Stimulated activated CD8-positive, alpha-beta memory T cell treated with anti-CD3 and anti-CD28 coated beads, Interleukin-2, amount 100 ng/mL, for 1 hour (primary cell): ENCODE data around the gene SSPN.

Experiments used
- DNase-seq, 2 donors: peaks; one replicate each; pipeline ENCODE4 v3.0.0-alpha.2; 2020; ENCODE audit warnings: low read depth in 2 of 2

Gene SSPN

GRCh38 chr12:26266881-26267280 lies 71.5 kb downstream of the SSPN start:
- no peak for DNase-seq

- DNase-seq: no peak
Observed at GRCh38 chr12:26268841-26269561, 73.6 kb downstream of the SSPN start.

DNA sequence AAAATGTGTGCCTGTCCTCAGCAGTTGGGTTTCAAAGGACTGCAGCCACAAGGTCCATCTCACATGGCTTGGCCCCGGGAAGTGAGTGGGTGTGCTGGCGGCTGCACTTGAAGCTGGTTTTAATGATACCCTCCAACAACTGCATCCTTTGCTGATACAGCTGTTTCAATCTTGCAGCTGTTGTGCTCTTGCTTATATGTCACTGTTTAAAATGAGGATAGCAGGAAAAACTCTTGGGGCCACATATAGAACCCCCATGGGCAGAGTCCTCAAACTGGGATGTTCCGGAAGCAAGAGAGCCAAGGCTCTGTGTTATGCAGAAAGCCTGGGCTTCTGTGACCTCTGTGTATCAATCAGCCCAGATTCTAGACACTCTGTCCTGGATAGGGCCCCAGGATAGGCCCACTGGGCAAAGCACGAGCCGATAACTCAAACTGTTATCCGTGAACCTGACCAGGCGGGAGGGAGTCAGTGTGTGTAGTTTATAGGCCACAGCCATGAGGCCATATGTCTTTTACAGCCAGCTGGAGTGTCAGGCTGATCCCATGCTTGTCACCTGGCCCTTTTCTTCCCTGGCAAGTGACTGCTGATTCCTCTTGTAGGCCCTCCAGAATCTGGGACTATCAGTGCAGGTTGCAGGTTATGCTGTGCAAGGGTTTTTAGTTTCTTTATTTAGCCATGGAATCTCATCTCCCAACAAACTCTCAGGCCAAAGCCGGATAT lies 74.3 kb downstream of the SSPN start:
- DNase-seq: no peak

DNA sequence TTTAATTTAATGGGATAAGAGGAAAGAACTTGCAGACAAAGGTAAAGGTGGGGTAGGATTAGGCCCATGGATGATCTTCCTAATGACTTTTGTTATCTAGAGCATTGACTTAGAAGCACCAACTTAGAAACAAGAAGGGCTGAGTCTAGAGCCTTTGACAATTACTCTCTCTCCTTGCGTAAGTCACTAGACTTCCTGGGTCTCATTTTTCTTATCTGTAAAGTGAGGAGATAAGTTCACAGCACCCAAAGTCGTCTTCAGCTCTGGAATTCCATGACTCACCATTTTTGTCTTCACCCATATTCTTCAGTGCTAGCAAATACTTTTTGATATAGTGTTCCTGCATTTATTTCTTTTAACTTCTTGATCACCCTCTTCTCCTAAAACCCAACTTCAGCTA lies 75.7 kb downstream of the SSPN start:
- DNase-seq: no peak

DNA sequence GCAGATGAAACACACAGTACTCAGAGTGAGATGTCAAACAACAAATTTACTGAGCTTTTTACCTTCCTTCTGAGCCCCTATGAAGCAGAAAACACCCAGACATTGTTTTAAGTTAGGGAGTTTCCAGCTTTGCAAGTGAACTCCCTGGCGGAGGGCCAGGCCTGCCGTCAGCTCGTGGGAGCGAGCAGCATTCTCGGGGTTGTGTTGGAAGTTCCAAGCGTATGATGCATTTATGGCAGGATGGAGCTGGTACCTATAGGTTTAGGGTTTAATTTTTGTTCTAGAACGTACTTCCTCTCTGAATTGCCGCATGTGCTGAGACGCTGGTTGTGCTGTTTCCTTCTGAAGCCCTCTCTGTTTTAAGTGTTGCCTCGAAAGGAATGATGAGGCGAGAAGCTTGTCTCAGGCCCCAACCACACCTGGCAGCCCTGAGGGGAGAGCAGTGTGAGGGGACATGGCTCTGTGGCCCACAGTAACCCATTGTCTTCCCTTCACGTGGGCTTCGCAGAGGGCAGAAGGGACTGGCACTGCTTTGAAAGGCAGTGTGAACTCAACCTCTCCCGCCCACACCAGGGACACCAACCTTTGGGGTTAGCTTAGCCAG lies 76.6 kb downstream of the SSPN start:
- no peak for DNase-seq

GRCh38 chr12:26272851-26273250 lies 77.5 kb downstream of the SSPN start:
- no peak for DNase-seq

DNA sequence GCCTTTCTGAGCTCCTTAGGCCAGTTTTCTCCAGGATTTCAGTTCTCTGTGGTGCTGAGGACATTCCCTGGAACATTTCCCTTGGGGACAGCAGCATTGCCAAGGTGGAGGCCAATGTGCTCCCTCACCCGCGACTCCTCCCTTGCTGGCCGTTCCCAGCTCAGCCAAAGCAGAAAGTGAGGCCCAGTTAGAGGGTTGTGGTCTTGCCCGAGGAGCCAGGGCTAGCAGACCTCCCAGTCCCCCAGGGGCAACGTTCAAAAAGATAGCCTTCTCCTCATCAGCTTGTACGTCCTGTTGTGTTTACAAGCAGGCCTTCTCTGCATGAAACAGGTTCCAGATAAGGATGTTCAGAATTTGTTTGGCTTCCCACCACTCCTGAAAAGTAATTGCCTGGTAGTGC lies 78.4 kb downstream of the SSPN start:
- no peak for DNase-seq

GRCh38 chr12:26274441-26275312 lies 79.3 kb downstream of the SSPN start:
- DNase-seq: no peak

GRCh38 chr12:26275313-26276131 lies 80.1 kb downstream of the SSPN start:
- no peak for DNase-seq

DNA sequence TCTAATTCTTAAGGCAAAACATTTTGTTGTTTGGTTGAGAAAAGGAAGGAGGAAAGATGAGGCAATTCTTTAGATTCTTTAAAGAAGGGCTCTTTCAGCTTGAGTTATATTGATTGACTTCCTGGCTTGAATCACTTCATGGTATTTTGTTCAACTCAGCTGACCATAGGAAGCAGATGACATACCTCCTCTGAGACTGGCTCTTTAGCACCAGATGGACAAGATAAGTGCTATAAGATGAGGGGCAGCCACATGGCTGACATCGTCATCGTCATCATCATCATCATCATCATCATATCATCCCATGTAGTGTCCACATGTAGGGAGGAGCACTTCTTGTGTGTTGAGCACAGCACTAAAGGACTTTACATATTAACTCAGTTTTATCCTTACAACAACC lies 81.3 kb downstream of the SSPN start:
- DNase-seq: no peak

GRCh38 chr12:26277506-26278246 lies 82.3 kb downstream of the SSPN start:
- no peak for DNase-seq

- no peak for DNase-seq
Observed at GRCh38 chr12:26278266-26278665, 82.9 kb downstream of the SSPN start.

DNA sequence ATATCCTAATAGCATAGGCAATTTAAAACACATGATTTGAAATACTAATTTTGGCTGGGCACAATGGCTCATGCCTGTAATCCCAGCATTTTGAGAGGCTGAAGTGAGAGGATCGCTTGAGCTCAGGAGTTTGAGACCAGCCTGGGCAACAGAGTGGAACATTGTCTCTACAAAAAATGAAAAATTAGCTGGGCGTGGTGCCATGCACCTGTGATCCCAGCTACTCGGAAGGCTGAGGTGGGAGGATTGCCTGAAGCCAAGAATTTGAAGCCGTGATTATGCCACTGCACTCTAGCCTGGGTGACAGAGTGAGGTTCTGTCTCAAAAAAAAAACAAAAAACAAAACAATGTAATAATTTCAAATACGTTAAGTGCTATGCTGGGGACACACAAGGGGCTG lies 83.3 kb downstream of the SSPN start:
- DNase-seq: no peak

DNA sequence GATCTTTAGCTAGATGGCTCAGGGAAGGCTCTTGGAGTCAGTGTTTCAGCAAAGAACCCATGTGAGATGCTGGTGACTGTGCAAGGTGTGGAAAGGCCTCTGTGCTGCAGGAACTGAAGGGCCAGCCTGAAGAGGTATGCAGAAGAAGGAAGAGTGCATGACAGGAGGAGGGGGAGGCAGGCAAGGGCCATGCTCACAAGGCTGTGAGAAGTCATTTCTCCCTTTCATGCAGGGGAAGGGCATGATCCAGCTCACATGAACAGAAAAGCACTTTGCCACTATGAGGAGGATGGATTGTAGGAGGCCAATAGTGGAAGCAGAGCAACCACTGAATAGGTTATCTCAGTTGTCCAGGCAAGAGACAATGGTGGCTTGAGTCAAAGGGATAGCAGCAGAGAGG lies 83.7 kb downstream of the SSPN start:
- no peak for DNase-seq

DNA sequence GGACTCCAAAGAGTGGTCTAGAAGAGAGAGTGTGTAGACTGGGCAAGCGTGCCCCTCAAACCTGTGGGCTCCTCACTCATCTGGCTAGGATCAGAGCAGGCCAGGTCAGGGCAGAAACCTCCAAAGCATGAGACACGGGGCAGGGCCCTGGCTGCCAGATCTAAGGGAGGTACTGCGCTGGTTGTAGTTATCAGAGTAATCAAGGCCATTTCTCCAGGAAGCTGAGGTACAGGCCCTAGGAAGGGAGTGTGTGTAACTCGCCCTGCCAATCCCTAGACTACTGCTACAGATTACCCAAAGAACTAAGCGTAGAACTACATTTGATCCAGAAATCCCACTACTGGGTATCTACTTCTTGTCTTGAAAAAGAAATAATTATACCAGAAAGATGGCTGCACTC lies 84.5 kb downstream of the SSPN start:
- DNase-seq: no peak

DNA sequence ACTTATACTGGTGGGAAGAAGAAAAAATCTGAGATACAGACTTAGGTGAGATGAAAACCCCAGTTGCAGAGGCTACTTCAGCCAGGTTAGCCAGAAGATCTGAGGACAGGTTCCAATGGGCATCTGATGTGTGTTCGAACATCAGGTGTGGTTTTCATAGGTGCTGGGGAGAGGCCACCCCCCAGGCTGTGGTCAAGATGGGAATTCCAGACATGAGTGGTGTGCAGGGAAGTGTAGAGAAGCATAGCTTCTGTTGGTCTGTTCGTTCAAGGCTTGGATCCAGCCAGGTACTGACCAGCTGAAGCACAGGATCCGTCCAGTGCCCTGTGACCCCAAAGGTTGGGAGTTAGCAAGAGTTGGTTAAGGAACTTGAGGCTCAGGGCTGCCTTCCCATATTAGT lies 85.5 kb downstream of the SSPN start:
- DNase-seq: no peak

DNA sequence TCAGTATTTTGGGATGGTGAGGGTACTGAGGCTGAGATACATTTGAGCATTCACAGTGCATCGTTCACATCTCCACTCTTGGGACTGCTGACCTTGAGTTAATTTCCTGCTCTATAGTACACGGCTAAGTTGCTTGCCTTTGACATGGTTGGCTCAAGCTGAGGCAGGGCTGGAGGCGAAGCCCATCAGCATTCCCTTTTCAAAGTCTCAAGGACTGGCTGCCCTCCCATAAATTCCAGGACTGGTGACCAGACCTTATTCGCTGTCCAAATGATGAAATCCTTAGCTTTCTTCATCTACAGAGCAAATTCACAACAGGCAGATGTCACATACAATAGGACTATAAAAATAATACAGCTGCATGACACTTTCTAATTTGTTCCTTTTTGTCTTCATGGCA lies 85.9 kb downstream of the SSPN start:
- no peak for DNase-seq

DNA sequence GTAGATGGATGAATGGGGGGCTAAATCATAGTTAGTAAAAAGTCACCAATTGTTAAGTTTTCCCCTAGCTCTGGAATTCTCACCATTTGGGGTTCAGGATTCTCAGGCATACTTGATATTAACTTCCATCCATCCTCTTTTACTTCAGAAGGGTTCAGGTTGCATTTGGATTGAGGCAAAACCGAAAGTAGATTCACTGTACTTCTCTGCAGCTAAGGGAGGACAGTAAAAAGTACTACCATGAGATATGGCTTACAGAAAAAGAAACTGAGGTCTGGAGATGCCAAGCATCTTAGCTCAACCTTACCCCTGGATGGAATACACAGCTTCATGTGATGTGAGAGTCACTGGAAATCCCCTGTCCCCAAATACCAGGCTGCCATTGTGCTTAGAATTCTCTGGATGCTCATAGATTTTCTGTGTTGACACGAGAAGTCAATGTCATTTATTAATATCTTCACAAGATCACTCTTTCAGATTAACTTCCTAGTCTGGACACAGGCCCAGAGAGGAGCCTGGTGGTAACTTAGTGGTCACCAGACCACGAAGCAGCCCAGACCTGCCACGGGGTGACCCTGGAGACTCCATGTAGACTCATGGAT lies 87.1 kb downstream of the SSPN start:
- DNase-seq: no peak

GRCh38 chr12:26283046-26283445 lies 87.7 kb downstream of the SSPN start:
- no peak for DNase-seq

- no peak for DNase-seq
Observed at GRCh38 chr12:26283617-26284016, 88.2 kb downstream of the SSPN start.
